HuH-7 (cell line): ENCODE data around the gene PELO.

Experiments used
- DNase-seq: peaks from one replicate; pipeline ENCODE4 v3.0.0; 2011; ENCODE audit warnings: low spot score

PELO gene

DNA sequence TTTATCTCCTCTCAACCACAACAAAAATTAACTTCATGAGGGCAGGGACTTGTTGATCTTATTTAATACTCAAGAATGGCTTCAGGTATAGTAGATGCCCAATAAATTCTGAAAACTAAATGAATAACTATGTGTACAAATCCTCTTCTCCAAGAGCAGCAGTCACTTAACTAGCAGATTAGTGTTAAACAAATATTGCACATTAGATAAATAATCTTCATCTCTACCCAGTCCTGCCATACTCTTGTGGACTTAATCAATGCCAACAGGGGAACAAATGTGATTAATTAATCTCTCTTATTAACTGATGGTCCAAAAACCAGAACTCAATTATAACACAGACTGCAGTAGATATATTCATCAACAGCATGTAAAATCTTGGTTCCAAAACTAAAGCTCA lies 15.0 kb upstream of the PELO start:
- no peak for DNase-seq

DNA sequence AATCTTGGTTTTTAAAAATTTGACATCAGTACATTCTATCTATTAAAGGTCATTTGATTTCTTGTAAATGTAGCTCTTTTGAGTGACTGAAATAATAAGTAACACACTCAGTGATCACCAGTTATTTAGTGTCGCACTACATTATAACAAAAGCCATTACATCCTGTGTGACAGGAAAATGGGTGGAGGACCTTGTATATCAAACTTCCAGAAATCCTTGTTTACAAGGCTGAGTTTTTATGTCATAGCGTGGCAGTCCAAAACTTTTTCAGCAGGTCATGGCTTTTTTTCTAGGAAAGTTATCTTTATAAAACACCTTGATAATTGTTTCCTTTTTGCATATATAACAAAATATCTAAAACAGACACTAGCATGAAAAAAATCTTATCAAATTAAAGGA lies 14.4 kb upstream of the PELO start:
- DNase-seq, result no peak

DNA sequence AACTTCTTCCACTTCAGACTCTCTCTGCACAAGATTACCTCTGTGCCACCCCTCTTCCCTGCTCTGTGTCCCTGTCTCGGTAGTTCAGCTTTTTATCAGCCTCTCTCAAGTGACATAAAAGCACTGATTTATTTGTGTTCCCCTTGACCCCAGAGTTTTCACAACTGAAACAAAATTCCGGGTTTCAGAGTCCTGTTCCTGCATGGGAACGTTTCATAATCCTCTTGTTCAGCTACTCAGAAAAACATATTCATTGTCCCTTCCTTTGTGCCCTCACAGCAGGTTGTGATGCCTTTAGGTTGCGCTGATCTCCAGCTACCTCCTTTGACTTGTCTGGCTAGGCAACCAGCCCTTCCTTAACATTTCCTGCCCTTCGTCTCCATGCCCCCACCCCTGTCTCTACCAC lies 13.7 kb upstream of the PELO start:
- no peak for DNase-seq

DNA sequence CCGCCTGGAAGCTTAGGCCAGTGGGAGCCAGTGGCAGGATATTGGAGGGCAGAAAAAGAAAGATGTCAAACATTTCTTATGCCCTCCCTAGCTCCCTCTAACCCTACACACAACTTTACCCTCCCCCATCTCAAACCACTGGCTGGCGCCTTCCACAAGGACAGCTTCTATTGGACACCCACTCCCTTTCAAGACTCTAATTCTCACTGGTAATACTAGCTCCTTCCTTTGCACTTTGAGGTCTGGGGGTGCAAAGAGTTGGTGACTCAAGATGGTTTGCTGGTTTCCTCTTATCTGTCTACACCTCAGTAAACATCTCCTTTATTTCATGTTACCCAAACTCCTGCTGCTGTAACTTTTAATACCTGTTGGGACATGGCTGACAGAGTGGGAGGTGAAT lies 11.6 kb upstream of the PELO start:
- DNase-seq, result no peak

DNA sequence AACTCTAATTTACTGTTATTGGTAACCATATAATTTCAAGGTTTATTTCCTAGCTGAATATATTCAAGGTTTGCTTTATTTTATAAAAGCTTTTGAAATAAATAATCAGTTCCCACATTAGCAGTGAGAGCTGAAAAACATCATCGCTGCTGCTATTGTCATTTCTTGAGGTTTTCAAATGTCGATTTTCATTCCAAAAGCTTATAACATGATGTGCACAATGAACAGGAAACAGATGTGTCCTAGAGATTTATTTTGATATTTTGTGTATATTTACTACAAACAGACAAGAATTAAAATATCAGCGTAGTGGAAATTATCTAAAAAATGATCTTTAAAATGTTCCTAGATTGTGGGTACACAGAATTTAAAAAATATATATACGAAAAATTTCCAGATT lies 10.5 kb upstream of the PELO start:
- no peak for DNase-seq

DNA sequence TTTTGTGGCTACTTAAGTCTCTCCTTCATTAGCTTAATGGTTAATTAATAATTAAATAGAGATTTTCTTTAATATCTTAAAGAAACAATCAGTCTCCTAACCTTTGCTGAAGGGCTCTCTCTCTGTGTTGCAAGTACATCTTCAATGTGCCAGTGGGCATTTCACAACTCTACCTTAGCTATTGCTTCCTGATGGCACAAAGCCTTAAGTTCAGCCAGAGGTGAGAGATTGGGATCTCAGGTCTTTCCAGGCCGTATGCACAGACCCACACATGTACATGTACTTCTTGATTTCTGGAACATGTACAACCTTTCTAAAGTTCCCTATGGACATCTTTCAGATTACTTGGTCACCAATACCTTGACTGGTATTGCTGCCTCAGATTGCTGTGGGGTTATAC lies 8.9 kb upstream of the PELO start:
- DNase-seq, result no peak

DNA sequence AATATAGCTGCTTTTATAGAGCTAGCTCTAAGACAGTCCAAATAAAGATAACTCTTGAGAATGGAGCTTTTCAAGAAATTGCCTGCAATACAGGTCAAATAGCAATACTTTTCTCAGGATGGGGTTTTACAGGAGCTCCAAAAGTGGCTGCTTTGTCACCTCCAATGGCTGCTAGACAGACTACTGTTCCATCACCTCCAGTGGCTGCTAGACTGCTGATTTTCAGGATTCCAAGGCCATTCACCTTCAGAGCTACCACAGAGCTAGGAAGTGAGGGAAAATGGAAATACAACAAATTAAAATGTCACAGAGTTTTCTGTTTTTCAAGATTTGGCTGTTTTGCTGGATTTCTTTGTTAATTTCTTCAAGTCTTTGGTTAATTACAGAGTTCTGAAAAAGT lies 8.5 kb upstream of the PELO start:
- DNase-seq, result no peak

DNA sequence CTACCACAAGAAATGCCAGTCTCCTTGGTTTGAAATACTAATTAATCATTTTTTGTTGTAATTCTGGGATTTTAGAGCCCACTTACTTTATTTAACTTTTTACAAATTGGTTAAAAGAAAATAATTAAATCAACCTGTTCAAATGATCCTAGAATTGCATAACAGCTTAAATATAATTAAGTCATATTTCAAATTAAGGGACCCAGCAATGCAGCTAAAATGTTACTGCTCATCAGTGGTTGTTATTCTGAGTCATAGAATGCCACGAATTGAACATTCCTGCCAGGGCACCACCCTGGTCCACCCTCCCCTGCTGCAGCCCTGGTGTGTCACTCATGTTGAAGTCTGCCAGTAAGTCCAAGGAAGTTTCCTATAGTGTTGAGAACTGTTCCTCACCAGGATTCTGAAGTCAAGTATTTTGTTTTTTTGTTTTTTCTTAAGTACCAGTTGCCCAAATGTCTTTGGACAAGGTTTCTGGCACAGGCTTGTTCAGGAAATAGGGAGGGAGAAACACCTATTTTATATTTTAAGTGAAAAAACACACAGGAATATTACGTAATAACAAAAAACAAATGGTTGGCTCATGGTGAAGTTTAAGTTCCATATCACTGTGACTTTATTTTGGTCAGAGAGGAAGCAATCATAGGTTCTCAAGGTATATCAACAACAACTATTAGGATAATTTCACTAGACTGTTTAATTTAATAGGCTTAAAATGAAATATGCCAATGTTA lies 4.3 kb upstream of the PELO start:
- DNase-seq, result no peak

DNA sequence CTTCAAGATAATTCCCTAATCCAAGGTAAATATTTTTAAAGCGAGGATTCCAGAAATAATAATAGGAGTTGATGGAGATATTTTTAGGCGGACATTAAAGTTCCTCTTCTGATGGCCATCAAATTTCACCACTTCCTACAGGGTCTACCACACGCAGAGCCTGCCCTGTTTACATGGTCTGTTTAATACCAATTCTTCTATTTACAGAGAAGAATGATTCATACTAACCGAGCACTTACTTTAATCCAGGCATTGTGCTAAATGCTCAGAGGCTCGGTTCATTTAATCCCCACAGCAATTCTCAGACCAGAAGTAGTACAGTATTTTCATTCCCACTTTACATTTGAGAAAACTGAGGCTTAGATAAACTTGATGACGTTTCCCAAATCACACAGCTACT lies 3.0 kb upstream of the PELO start:
- no peak for DNase-seq

DNA sequence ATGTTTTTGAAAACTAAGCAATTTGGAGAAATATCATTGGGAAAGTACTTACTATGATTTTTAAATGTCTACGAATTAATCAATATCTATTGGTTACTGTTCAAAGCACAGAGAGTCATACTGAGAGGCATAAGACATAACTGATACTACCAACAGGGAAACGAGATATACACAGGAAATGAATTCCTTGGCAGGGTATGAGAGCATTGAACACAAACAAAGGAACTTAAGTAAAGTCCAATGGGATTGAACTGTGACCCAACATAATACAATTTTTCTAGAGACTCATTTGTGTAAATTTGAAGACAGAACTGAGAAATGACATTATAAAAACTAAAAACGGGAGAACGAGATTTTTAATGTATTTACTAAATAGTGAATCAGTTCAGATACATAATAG lies 1.3 kb upstream of the PELO start:
- no peak for DNase-seq

DNA sequence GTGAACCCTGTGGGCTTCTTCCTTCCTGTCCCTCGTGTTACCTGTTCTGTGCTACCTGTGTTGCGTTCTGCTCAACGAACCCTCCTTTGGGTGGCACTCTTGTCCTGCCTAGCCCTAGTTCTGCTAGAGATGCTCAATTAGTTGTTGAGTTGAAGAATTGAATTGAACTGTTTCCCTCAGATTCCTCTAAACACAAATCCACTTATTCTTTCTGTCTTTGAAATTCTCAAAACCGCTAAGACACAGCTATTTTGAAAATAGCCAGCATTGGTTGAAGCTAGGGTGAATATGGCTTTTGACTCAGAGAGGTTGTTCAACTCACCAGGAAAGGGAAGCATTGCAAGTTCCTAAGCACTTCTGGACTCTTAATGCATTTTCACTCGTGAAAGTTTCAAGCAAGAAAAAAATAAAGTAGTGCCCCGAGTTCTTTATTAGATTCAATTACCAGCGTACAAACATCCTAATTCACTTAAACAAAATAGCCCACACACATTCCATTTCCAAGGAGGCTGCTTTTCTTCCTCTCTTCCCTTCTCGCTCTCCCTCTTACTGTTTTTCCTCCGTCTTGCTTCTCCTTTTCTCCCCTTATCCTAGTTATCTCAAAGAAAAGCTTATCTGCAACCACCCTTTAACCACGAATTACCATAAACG lies 642 bp upstream of the PELO start:
- DNase-seq, result no peak

DNA sequence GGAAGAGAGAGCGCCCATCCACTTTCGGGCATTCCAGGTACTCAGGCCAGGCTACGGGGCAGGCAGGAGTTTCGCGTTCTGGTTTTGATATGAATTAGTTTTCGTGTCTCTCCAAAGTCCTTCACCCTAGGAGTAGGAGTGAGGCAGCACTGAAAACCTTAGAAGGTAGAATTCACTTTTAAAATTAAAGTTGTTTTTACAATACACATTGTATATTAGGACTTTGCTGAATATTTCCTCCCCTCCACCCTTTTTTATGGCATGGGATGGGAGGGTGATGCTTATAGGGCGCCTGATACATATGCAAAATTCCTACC lies 747 bp downstream of the PELO start:
- DNase-seq, result no peak

DNA sequence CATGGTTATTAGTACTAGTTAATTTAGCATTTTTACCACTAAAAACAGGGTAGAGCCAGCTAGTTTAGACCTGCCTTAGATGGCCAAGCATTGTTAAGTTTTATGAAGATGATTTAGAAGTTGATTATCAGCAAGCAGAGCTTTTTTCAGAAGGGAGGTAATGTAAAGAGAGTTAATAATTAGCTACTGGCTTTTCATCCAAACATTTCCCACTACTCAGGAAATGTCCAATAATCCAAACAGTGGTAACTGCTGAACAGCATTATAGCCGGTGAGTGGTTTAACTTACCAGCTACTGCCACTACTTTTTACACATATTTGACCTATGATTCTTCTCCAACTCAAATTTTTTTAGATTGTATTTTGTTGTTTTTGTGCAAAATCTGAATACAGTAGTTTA lies 1.7 kb downstream of the PELO start:
- no peak for DNase-seq

DNA sequence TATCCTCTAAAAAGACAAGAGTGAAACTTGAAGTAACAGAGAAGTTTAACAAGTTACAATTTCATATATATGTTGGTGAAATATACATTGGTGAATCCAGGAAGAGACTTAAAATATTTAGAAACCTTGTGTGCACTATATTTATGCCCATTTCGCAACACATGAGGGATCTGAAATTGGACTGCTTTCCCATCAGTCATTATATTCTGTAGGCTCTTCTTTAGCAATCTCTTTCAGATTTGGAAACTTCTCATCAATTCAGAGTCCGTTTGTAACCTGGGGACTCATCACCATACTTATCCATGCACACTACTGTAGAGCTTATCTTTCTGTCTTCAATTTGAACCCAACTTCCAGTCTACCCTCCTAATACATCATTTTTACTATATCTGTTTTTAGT lies 2.1 kb downstream of the PELO start:
- no peak for DNase-seq

DNA sequence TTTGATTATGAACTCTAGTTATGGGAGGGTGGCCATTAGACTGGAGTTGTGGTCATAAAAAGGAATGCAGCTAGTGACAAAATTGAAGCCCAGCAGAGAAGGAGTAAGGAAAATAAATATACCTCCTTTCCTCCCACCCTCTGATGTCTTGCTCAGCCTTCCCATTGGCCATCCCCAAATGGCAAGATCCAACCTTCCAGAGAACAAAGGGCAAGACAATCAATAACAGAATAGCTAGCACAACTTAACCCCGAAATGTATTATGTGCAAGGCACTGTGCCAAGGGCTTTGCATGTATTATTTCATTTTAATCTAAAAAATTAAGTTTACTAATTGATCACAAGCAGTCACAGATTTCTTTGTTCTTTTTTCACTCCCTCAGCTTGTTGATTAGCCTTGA lies 3.6 kb downstream of the PELO start:
- DNase-seq, result no peak

DNA sequence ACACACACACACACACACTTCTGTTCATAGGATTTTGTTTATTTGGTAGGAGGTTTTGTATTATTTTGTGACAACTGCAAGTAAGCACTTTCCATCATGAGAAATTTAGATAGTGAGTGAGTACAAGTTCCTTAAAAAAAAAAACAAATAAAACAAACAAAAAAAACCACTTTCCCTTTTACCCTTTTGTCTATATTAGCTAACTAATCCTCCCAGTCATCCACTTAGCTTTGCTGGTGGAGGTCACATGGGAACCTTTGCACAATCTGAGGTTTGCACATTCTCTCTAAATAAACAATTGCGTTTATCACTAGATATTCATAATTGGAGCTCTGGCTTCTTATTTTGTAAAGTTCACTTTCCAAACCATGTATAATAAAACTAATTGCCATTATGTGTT lies 6.8 kb downstream of the PELO start:
- DNase-seq, result no peak

DNA sequence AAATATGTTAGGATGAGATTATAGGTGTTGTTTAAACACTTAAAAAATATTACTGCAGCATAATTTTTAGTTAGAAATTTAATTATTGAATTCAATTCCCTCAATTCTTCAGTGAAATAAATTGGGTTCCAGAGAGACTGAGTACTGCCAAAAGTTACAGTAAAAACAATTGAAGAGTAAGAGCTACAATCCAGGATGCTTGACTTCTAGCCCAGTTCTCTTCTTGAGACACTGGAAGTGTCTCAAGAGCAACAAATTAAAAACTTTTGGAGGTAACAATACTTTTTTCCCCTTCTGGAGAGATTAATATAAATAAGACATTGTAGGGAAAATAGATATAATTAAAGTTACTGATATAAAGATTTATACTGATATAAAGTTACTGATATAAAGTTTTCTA lies 8.3 kb downstream of the PELO start:
- DNase-seq, result no peak

DNA sequence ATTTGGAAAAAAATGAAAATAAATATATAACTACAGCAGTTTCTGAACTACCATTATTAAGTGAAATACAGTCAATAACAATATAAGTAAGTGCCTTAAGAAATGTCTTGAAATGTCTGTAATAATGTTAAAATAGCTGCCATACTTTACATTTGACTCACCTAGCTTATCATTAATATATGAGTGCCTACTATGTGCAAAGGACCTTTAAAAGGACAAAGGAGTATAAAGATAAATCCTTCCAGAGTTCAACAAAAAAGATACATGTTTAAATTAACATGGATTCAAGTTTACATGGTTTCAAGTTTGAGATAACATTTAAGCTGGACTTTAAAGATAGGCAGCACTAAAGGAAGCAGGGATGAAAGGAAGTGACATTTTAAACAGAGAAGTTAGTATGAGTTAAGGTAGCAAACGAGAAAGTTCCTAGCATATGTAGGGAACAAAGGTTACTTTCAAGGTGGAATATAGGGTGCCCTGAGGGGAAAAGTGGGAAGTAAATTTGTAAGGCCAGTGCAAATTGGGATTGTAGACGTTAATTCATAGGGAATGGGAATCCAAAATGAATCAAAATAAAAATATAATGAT lies 8.9 kb downstream of the PELO start:
- no peak for DNase-seq

DNA sequence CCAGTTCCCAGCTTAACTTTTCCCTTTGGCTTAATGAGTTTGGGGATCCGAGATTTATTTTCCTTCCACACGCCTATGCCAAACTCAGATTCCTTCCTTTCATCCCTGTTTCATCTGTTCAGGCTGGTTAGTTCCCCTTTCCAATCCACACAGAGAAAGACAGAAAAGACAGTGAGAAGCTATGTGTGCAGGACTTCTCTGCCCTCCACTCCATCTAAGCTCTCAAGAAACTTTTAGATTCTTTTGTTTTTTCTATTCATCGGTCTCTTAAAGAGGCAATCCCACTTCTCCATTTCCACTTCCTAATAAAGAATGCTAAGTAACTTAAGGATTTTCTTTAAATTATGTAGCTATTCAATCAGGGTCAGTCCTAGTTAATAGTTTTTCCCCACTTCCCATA lies 11.2 kb downstream of the PELO start:
- no peak for DNase-seq

DNA sequence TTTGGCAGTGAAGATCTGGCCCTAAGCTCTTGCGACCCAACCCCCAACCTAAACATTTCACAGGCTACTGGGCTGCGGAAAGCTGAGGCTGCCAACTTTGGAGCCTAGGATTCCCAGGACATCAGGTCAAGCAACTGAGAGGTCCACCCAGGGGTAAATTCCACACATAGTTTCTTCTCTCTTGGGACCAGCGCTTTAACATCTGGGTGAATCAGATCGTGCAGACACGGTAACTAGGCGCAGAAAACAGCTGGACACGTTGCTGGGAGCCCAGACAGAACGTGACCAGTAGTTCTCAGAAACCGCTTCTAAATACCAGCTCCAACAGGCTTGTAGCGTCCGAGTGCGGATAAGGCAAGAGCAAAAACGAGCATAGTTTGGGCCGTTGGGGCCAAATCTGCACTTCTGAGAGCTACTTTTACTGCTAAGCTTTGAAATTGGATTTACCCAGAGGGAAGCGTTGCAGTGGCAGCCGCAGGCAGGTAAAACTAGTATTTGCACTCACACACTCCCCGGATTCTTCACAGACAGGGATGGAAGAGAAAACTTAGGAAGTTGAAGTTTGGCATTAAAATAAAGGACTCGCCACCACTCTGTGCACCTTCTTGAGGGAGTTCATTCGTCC lies 11.8 kb downstream of the PELO start:
- peak; percentile 8 for DNase-seq

DNA sequence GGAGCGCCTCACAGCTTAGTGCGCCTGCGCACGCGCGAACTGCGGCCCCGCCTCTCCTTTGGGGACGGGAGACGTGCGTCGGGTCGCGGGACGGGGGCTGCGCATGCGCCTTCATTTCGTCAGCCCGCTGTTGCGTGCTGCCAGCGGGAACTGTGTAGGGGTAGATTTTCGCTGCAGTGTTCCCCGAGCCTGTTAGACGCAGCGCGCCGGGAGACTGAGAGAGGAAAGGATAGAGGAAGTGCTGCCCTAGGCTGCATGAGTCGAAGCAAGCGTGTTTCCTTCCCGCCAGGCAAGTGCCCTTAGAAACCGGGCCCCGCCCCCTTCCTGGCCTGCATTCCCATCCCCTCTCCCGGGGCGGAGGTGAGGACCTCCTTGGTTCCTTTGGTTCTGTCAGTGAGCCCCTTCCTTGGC lies 12.3 kb downstream of the PELO start:
- peak; percentile 62 for DNase-seq

DNA sequence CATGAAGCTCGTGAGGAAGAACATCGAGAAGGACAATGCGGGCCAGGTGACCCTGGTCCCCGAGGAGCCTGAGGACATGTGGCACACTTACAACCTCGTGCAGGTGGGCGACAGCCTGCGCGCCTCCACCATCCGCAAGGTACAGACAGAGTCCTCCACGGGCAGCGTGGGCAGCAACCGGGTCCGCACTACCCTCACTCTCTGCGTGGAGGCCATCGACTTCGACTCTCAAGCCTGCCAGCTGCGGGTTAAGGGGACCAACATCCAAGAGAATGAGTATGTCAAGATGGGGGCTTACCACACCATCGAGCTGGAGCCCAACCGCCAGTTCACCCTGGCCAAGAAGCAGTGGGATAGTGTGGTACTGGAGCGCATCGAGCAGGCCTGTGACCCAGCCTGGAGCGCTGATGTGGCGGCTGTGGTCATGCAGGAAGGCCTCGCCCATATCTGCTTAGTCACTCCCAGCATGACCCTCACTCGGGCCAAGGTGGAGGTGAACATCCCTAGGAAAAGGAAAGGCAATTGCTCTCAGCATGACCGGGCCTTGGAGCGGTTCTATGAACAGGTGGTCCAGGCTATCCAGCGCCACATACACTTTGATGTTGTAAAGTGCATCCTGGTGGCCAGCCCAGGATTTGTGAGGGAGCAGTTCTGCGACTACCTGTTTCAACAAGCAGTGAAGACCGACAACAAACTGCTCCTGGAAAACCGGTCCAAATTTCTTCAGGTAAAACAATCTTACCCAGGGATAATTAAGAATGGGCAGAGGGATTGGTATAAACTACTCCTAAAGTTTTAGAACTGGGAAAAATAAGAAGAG lies 12.9 kb downstream of the PELO start:
- peak; percentile 20 for DNase-seq

DNA sequence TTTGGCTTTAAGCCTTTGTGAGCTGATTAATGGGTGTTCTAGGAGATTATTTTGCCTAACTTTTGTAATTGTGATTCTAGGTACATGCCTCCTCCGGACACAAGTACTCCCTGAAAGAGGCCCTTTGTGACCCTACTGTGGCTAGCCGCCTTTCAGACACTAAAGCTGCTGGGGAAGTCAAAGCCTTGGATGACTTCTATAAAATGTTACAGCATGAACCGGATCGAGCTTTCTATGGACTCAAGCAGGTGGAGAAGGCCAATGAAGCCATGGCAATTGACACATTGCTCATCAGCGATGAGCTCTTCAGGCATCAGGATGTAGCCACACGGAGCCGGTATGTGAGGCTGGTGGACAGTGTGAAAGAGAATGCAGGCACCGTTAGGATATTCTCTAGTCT lies 13.6 kb downstream of the PELO start:
- DNase-seq, result no peak
